ENCODE measurements around the gene TMIE. TPM values are rescaled to one million over a fixed set of nuclear protein-coding genes. Genes with fewer than 3 reads are reported as not detected.

TMIE gene
- total RNA-seq, 1 experiment from 2014 or later: not detected

DNA sequence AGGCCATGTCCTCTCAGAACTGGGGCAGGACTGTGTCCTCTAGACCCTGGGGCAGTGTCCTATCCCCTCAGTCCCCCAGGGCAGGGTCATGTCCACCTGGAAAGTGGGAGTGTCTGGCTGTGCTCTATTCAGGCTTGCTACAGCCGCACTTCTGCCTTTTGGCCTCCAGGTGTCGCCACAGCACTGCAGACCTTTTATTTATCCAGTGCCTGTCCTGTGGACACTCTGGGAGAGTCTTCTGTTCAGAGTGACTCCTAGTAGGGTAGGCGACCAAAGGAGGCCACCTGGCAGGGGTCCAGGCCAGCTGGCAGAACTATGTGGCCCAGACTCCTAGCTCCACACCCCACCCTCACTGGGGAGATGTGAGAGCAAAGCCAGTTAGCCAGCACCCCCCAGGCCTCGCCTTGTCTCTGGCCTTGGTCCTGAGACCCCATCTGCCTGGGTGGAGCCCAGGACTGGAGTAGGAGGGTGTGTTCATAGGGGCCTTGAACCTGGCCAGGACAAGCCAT is 3.9 kb downstream of the TMIE start:
- ChIA-PET CTCF (interaction anchor here (0.6 to 4.4 kb wide), 2 partner anchors 101 to 190 kb away, joined by 3 to 19 read pairs; no protein-coding TSS in a partner anchor), POLR2A (no interaction called here)
- no TSS peak for BruUV-seq (replicated peaks)
- Histone ChIP-seq H3K27me3 (replicated peaks; ENCODE audit: control insufficient read depth, insufficient read depth, low read length) (no peaks in the 10 kb centered on the region; the same call in 1 of the 2 replicates), H3K4me3 (ENCODE audit: low read depth, low read length) (no peak overlapping the region), H3K36me3 (ENCODE audit: control insufficient read depth, insufficient read depth, low read length) (no peaks in the 10 kb centered on the region), H3K4me1 (no peaks in the 10 kb centered on the region), H3K9me3 (no peaks in the 10 kb centered on the region)
- peak; percentile 78 to 79 for DNase-seq
- H3K27me3 Mint-ChIP-seq (ENCODE audit: insufficient read depth, unreplicated experiment): peaks cover 6% of the 10 kb centered on the region
- H3K9me3 Mint-ChIP-seq (ENCODE audit: unreplicated experiment): no peaks in the 10 kb centered on the region
- no peak overlapping the region for H3K4me3 Mint-ChIP-seq (ENCODE audit: unreplicated experiment)
- TF ChIP-seq CTCF (IDR thresholded peaks at IDR 0.05; ENCODE audit: insufficient read depth in 1 of 2, low read depth in 1 of 2, low read length in 1 of 2, severe bottlenecking in 1 of 2, unreplicated experiment in 1 of 2): peak; percentile 91 to 95
- intact Hi-C loops (cut with micrococcal nuclease; ENCODE audit: unreplicated experiment): loop anchor here (1.0 to 5.0 kb wide), 4 partner anchors 156 to 218 kb away; no protein-coding TSS in a partner anchor
- no peak overlapping the region for H3K27ac Mint-ChIP-seq (ENCODE audit: unreplicated experiment)
- no peaks in the 10 kb centered on the region for H3K36me3 Mint-ChIP-seq (ENCODE audit: insufficient read depth, unreplicated experiment)
- H3K4me1 Mint-ChIP-seq (ENCODE audit: low read depth, unreplicated experiment): no peaks in the 10 kb centered on the region

DNA sequence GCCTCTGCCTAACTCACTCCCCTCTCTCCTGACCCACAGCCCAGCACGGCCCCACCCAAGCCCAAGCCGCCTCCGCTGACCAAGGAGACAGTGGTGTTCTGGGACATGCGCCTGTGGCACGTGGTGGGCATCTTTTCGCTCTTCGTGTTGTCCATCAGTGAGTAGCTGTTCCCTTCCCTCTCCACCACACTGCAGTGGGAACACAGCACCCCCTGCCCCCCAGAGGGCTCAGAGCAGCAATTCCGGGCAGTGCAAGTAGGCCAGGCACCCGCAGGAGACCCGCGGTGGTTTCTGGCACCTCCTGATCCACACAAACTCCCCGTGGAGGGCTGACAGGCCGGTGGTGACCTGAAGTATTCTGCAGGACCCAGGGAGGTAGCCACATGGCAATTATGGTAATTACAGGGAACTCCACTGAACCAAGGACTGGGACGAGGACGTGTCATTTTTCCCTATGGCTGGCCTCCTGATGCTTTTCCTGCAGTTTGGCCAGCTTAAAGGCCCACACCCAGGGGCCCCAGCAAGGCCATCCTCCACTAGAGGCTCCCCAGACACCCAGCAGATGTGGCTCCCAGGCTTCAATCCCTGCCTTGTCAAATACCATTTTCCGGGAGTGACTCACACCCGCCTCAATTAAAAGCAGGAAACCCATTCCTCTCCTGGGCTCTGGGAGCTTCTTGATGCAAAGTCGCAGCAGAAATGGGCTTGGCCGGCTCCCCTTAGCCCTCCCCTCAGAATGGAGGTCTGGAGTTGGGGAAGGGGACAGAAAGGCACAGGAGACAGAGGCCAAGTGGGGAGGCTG is 4.8 kb downstream of the TMIE start:
- Histone ChIP-seq H3K4me1 (no peaks in the 10 kb centered on the region; the same call in 1 of the 2 replicates), H3K4me3 (ENCODE audit: low read depth, low read length) (no peak overlapping the region), H3K9me3 (no peaks in the 10 kb centered on the region), H3K27me3 (replicated peaks; ENCODE audit: control insufficient read depth, insufficient read depth, low read length) (no peaks in the 10 kb centered on the region; the same call in 1 of the 2 replicates), H3K36me3 (ENCODE audit: control insufficient read depth, insufficient read depth, low read length) (no peaks in the 10 kb centered on the region)
- DNase-seq: peak in 1 of 2 experiments; percentile 34
- Mint-ChIP-seq H3K4me3 (ENCODE audit: unreplicated experiment) (no peak overlapping the region), H3K9me3 (ENCODE audit: unreplicated experiment) (no peaks in the 10 kb centered on the region), H3K27ac (ENCODE audit: unreplicated experiment) (peak overlapping the region; percentile 26), H3K27me3 (ENCODE audit: insufficient read depth, unreplicated experiment) (peaks cover 6% of the 10 kb centered on the region), H3K36me3 (ENCODE audit: insufficient read depth, unreplicated experiment) (no peaks in the 10 kb centered on the region), H3K4me1 (ENCODE audit: low read depth, unreplicated experiment) (no peaks in the 10 kb centered on the region)
- intact Hi-C loops (cut with micrococcal nuclease; ENCODE audit: unreplicated experiment): loop anchor here (1.0 to 5.0 kb wide), 4 partner anchors 155 to 219 kb away; no protein-coding TSS in a partner anchor
- TF ChIP-seq CTCF (IDR thresholded peaks at IDR 0.05; ENCODE audit: insufficient read depth in 1 of 2, low read depth in 1 of 2, low read length in 1 of 2, severe bottlenecking in 1 of 2, unreplicated experiment in 1 of 2): no peak
- POLR2A ChIA-PET: no interaction called here
- no TSS peak for BruUV-seq (replicated peaks)
- CTCF ChIA-PET: interaction anchor here (0.6 to 4.4 kb wide), 2 partner anchors 100 to 189 kb away, joined by 3 to 19 read pairs; no protein-coding TSS in a partner anchor

DNA sequence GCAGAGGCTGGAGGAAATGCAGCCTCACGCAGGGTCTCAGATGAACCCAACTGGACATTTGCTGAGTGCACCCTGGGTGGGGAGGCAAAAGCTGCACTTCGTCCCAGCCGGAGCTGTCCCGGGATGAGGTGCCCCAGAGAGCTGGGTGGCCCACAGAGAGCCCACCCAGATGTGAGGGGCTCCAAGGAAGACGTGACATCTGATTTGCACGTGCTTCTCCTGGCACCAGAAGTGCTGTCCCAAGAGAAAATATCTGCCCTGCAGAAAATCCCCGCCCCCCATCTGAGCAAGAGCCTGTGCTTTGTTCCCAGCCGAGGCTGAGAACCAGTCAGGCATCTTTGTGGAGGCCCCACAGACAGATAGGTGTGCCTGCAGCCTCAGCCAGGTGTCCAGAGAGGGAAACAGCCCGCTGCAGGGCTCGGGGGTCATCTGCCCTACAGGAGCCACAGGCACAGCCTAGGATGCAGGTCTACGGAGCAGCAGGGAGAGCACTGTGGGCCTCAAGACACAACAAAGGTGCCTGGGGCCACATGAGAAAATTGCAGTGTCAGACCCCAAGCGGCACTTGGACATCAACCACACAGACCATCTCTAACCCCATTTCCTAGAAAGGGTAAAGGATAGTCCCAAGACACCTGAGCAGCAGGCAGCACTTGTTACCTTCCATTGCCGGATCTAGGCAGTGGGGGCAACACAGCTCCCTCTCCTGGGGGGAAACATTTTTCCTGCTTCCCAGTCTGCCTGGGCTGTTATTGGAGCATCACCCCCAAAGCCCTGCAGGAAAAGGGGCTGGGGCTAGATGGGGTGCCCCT is 5.8 kb downstream of the TMIE start:
- H3K4me3 Mint-ChIP-seq (ENCODE audit: unreplicated experiment): no peak overlapping the region
- Histone ChIP-seq H3K4me3 (ENCODE audit: low read depth, low read length) (no peak overlapping the region), H3K27me3 (replicated peaks; ENCODE audit: control insufficient read depth, insufficient read depth, low read length) (no peaks in the 10 kb centered on the region), H3K9me3 (no peaks in the 10 kb centered on the region), H3K36me3 (ENCODE audit: control insufficient read depth, insufficient read depth, low read length) (no peaks in the 10 kb centered on the region), H3K4me1 (peaks cover 9% of the 10 kb centered on the region)
- no TSS peak for BruUV-seq (replicated peaks)
- H3K4me1 Mint-ChIP-seq (ENCODE audit: low read depth, unreplicated experiment): no peaks in the 10 kb centered on the region
- H3K9me3 Mint-ChIP-seq (ENCODE audit: unreplicated experiment): no peaks in the 10 kb centered on the region
- H3K27me3 Mint-ChIP-seq (ENCODE audit: insufficient read depth, unreplicated experiment): peaks cover 4% of the 10 kb centered on the region
- H3K36me3 Mint-ChIP-seq (ENCODE audit: insufficient read depth, unreplicated experiment): no peaks in the 10 kb centered on the region
- POLR2A ChIA-PET: interaction anchor here (0.5 kb wide), 1 partner anchor 270 kb away, joined by 4 read pairs; no protein-coding TSS in a partner anchor
- peak in 1 of 2 experiments; percentile 40 for DNase-seq
- no peak for TF ChIP-seq CTCF (IDR thresholded peaks at IDR 0.05; ENCODE audit: insufficient read depth in 1 of 2, low read depth in 1 of 2, low read length in 1 of 2, severe bottlenecking in 1 of 2, unreplicated experiment in 1 of 2)
- no peak overlapping the region for H3K27ac Mint-ChIP-seq (ENCODE audit: unreplicated experiment)
- CTCF ChIA-PET: interaction anchor here (0.6 to 4.4 kb wide), 3 partner anchors 27 to 195 kb away, joined by 3 to 19 read pairs (median 4); no protein-coding TSS in a partner anchor
- intact Hi-C loops (cut with micrococcal nuclease; ENCODE audit: unreplicated experiment): loop anchor here (5.0 kb wide), 1 partner anchor 220 kb away; no protein-coding TSS in a partner anchor

Data from Caco-2 (cell line).